ENCODE measurements around the gene SIX2.

DNA sequence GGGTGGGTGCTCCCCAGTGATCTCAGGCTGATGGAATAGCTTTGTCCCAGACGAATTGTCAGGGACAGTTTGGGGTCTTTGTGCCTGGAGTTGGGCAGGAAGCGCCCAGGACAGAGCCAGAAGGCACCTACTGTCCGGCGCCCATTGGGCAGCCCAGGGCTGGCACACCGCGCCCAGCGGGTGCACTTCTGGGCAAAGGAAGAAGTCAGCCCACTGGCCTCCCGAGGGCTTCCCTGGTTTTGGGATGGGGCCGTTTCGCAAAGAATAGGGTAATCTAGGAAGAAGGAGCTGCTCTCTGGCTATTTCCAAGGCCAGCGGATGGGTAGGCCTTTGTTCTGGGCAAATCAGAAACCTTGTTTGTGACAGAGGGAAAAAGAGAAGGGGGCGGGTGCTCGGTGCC is 3.5 kb upstream of the SIX2 start:
- TF ChIP-seq, protein P1, sequence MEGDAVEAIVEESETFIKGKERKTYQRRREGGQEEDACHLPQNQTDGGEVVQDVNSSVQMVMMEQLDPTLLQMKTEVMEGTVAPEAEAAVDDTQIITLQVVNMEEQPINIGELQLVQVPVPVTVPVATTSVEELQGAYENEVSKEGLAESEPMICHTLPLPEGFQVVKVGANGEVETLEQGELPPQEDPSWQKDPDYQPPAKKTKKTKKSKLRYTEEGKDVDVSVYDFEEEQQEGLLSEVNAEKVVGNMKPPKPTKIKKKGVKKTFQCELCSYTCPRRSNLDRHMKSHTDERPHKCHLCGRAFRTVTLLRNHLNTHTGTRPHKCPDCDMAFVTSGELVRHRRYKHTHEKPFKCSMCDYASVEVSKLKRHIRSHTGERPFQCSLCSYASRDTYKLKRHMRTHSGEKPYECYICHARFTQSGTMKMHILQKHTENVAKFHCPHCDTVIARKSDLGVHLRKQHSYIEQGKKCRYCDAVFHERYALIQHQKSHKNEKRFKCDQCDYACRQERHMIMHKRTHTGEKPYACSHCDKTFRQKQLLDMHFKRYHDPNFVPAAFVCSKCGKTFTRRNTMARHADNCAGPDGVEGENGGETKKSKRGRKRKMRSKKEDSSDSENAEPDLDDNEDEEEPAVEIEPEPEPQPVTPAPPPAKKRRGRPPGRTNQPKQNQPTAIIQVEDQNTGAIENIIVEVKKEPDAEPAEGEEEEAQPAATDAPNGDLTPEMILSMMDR (IDR thresholded peaks at IDR 0.05): no peak
- no peak for TF ChIP-seq POLR2A (IDR thresholded peaks at IDR 0.05)
